NK-92 (cell line): ENCODE measurements around the gene ASPHD1.
"Not testable (repeated sequence)": the region's sequence is repeated elsewhere in the genome, so short reads cannot be mapped to it uniquely, and the experiment has no call there.

ENCODE experiments used
- DNase-seq: peaks from one replicate; lab custom pipeline; 2025; ENCODE audit not compliant: unreplicated experiment; lab: John Stamatoyannopoulos, UW

ASPHD1 gene

GRCh38 chr16:29876594-29877249 is 23.6 kb upstream of the ASPHD1 start:
- no peak for DNase-seq

- no peak for DNase-seq
Measured at GRCh38 chr16:29877266-29877961, 22.9 kb upstream of the ASPHD1 start.

DNA sequence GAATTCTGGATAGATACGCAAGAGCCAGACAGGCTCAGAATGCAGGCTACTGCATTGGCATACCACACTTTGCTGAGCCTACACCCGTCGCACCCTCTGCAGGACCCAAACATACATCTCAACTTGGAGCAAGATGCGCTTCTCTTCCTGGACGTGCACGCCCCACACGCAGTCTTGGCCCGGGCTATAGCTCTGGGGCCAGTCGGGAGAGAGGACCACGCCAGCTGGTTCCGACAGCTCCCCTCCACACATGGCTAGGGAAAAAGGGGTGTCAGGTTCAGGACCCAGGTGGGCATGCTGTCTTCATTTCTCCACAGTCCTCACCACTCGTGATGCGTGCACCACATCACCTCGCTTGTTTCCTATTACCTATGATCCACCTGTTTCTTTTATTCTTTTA is 22.1 kb upstream of the ASPHD1 start:
- no peak for DNase-seq

- DNase-seq: no peak
Measured at GRCh38 chr16:29881050-29881449, 19.2 kb upstream of the ASPHD1 start.

- no peak for DNase-seq
Measured at GRCh38 chr16:29883987-29884386, 16.3 kb upstream of the ASPHD1 start.

DNA sequence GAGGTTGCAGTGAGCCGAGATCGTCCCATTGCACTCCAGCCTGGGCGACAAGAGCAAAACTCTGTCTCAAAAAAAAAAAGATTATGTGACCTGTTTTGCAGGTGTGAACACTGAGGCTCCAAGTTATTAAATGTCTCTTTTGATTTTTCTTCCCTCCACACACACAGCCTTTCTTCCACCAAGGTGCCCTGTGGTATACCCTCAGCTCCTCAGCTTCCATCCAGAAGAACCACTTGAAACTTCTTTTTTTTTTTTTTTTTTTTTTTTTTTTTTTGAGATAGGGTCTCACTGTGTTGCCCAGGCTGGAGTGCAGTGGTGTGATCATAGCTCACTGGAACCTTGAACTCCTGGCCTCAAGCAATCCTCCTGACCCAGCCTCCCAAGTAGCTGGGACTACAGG is 10.9 kb upstream of the ASPHD1 start:
- not testable (repeated sequence) for DNase-seq

- no peak for DNase-seq
Measured at GRCh38 chr16:29891525-29892457, 8.5 kb upstream of the ASPHD1 start.

- DNase-seq: no peak
Measured at GRCh38 chr16:29892458-29892813, 7.9 kb upstream of the ASPHD1 start.

- DNase-seq: no peak
Measured at GRCh38 chr16:29893553-29893952, 6.7 kb upstream of the ASPHD1 start.

DNA sequence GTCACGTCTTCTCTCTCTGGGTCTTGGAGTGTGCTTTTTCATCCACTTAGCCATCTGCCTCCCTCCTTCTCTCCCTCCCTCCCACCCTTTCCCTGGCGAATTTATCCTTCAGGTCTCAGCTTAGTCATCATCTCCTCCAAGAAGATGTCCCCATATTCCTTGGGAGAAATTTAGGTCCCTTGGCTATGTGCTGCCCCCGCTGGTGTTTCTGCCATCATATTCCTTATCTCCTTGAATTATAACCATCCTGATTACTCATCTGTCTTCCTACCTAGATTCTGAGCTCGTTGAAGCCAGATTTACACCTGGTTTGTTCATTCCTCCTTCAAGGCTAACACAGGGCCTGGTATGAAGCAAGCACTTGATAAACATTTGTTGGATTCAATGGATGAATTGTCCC is 5.9 kb upstream of the ASPHD1 start:
- no peak for DNase-seq

DNA sequence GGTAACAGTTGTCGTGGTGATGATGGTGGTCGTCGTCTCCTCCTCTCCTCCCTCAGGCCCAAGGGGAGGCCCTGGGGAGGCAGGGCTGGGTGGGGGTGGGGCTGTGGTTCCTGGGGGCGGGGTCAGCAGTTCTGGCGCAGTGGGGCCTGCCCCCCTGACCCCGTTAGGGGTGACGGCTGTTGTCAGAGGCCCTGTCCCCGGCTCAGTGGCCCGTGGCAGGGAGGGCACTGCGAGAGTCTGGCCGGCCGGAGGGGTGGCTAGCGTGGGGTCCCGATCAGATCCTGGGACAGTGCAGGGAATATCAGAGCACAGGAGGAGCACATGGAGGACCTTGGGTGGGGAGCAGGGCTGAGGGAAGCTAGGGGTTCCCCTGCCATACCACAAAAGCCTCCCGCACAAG is 3.4 kb upstream of the ASPHD1 start:
- no peak for DNase-seq

DNA sequence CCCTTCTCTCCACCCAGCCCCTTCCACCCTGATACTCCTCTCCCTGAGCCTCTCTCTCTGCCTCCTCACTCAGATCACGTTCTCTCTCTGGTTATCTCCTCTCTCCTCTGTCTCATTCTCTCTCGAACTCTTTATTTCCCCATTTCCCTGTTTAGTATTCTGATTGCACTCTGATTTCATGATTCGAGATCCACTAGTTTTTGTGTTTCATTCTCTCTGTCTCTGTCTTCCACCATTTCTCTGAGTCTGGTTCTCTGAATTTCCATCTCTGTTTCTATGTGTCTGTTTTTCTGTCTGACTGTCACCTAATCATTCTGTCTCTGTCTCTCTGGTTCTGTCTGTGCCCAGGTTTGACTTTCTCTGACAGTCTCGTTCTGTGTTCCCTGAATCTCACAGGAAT is 3.0 kb upstream of the ASPHD1 start:
- DNase-seq: no peak

GRCh38 chr16:29898135-29898803 is 2.0 kb upstream of the ASPHD1 start:
- no peak for DNase-seq

- DNase-seq: no peak
Measured at GRCh38 chr16:29898804-29899515, 1.3 kb upstream of the ASPHD1 start.

DNA sequence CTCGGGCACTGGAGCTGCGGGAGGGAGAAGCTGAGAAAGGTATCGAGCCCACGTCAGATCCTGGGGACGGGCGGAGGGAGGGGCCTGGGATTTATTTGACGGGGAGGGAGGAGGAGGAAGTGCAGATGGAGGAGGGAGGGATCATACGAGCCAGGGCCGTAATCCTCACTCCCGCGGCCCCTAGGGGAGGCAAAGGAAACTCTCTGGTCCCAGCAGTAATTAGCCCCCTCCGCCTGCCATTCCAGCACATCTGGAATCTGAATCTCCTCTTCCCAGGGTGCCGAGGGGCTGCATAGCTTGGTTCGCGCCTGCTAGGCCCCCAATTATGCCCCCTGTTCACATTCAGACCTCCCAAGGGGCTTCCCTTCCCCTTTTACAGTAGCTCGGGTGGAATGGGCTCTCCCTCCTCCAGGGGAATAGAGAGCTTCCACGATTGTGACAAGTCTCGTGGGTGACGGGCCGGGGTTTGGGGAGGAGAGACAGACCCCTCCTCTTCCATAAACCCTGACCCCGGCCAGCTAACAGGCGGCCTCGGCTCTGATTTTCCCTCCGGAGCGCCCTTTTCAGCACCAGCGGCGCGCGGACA is 679 bp upstream of the ASPHD1 start, which contains the start of gene SEZ6L2:
Gene SEZ6L2, minus strand, starts transcription at position 35 of the 586 bp plus-strand sequence. CDS start 531 bp downstream, outside the sequence.
- DNase-seq: no peak

- DNase-seq: no peak
Measured at GRCh38 chr16:29900888-29901606, 759 bp downstream of the ASPHD1 start.

- DNase-seq: no peak
Measured at GRCh38 chr16:29901607-29901945, 1.3 kb downstream of the ASPHD1 start.

GRCh38 chr16:29903590-29903989 is 3.3 kb downstream of the ASPHD1 start:
- DNase-seq: no peak

GRCh38 chr16:29904947-29905346 is 4.7 kb downstream of the ASPHD1 start:
- DNase-seq: no peak

- DNase-seq: no peak
Measured at GRCh38 chr16:29905668-29906067, 5.4 kb downstream of the ASPHD1 start.
